WTC11 (cell line): ENCODE data around the gene ALDH2.

ENCODE experiments used
- ATF2 ChIP-seq: sonication (generic); formaldehyde crosslinking; IDR thresholded peaks from 2 replicates; pipeline ENCODE4 v1.8.1; 2022; ENCODE audit warnings: low read depth, missing genetic modification reagents, borderline replicate concordance
- CTCF ChIP-seq: fragments of 200-600 bp; IDR thresholded peaks from 2 replicates; pipeline ENCODE4 v1.8.0; 2022; ENCODE audit warnings: antibody characterized with exemption
- ELF4 ChIP-seq: sonication (generic); formaldehyde crosslinking; IDR thresholded peaks from 2 replicates; pipeline ENCODE4 v1.8.1; 2022; ENCODE audit warnings: low read depth, mild to moderate bottlenecking, moderate library complexity, missing genetic modification reagents
- ZNF263 ChIP-seq: sonication (generic); formaldehyde crosslinking; IDR thresholded peaks from 2 replicates; pipeline ENCODE4 v1.8.1; 2022; ENCODE audit warnings: low read depth, mild to moderate bottlenecking, moderate library complexity, missing genetic modification reagents

- TF ChIP-seq CTCF: no peak
- TF ChIP-seq ZNF263 (CRISPR knock-in tag): no peak
- TF ChIP-seq ELF4: no peak
- no peak for TF ChIP-seq ATF2
These were observed 5.6 kb upstream of the ALDH2 start for GRCh38 chr12:111761099-111761498.
